Measurements from ENCODE around the gene AUTS2. TPM values are rescaled to one million over a fixed set of nuclear protein-coding genes. Genes with fewer than 3 reads are reported as not detected.

Gene AUTS2
- total RNA-seq, 1 experiment from 2014 or later: 256 TPM

- H3K4me2 ChIP-seq (ENCODE audit: insufficient read depth, insufficient read length, low read length): no peak overlapping the region
- no peak overlapping the region for H3K4ac ChIP-seq (ENCODE audit: low read depth, low read length)
- H3T11ph ChIP-seq (ENCODE audit: low read length): no peak overlapping the region
- H4K91ac ChIP-seq (ENCODE audit: insufficient read length, low read depth, low read length): no peak overlapping the region
- H3K23me2 ChIP-seq (ENCODE audit: insufficient read length, low read depth, low read length, poor library complexity, severe bottlenecking): no peaks in the 10 kb centered on the region
- no peak overlapping the region for H2BK120ac ChIP-seq (ENCODE audit: low read depth, low read length, poor library complexity, severe bottlenecking)
- no peaks in the 10 kb centered on the region for H3K27me3 ChIP-seq (ENCODE audit: insufficient read depth, low read length)
- no peak overlapping the region for H4K8ac ChIP-seq (replicated peaks; ENCODE audit: insufficient read length, low read depth, low read length)
- no peak overlapping the region for H3K56ac ChIP-seq (ENCODE audit: insufficient read length, low read depth, low read length)
- H3K14ac ChIP-seq (ENCODE audit: insufficient read depth, low read length): no peak overlapping the region
- Mint-ChIP-seq H3K4me3 (no peak overlapping the region), H3K9me3 (peaks cover 0 to 4% of the 10 kb centered on the region in 2 experiments; a peak in 3 of 5 replicates), H3K4me1 (peaks cover 23 to 24% of the 10 kb centered on the region in 2 experiments), H3K27me3 (ENCODE audit: low read depth) (no peaks in the 10 kb centered on the region), H3K27ac (no peak overlapping the region; a peak in 1 of 7 replicates), H3K36me3 (ENCODE audit: insufficient read depth in 1 of 3, low read depth in 3 of 3) (no peaks in the 10 kb centered on the region; a peak in 1 of 7 replicates)
- no peak overlapping the region for H2AK5ac ChIP-seq (ENCODE audit: insufficient read length, low read length)
- no CpG with 5 or more reads among the region's 7 CpGs for WGBS (ENCODE audit: extremely low coverage, insufficient read length, low lambda C conversion rate)
- no peak overlapping the region for H4K5ac ChIP-seq (ENCODE audit: insufficient read length, low read depth, low read length)
- H3K79me1 ChIP-seq (ENCODE audit: insufficient read depth, low read depth, low read length, poor library complexity, severe bottlenecking): no peaks in the 10 kb centered on the region
- no peak for DNase-seq
- H3K9me3 ChIP-seq (ENCODE audit: control insufficient read depth, low read depth, low read length): no peaks in the 10 kb centered on the region
- H3K23ac ChIP-seq (ENCODE audit: insufficient read length, low read depth, low read length): no peak overlapping the region
- no peak overlapping the region for H2BK15ac ChIP-seq (ENCODE audit: low read depth, low read length)
- no peak overlapping the region for H2BK12ac ChIP-seq (ENCODE audit: insufficient read length, low read depth, low read length)
- no peak overlapping the region for H2BK20ac ChIP-seq (ENCODE audit: low read depth, low read length, poor library complexity, severe bottlenecking)
- TF ChIP-seq CTCF (conservative IDR thresholded peaks at IDR 0.05): no peak
- no peak overlapping the region for H2AFZ ChIP-seq (ENCODE audit: low read length)
- no peak overlapping the region for H3K9ac ChIP-seq (ENCODE audit: extremely low read depth, insufficient read length, low read length)
- no peaks in the 10 kb centered on the region for H4K20me1 ChIP-seq (ENCODE audit: control insufficient read depth, insufficient read depth, insufficient read length)
- H3K18ac ChIP-seq (ENCODE audit: insufficient read length, low read depth, low read length): no peak overlapping the region
- H3K27ac ChIP-seq (ENCODE audit: insufficient read length, low read depth, low read length): no peak overlapping the region
- H3K4me1 ChIP-seq (ENCODE audit: insufficient read depth, low read length): peaks cover 6% of the 10 kb centered on the region
- H2BK5ac ChIP-seq (ENCODE audit: insufficient read length, low read length): no peak overlapping the region
- no peaks in the 10 kb centered on the region for H3K79me2 ChIP-seq (ENCODE audit: insufficient read depth, low read length)
Observed at GRCh38 chr7:69749372-69749979, 151.2 kb downstream of the AUTS2 start.

Data from H9 (cell line).